Endodermal cell (in vitro differentiated cells): ENCODE measurements around the gene UGCG. TPM values are rescaled to one million over a fixed set of nuclear protein-coding genes. Genes with fewer than 3 reads are reported as not detected.

Source experiments
- DNase-seq: peaks from one replicate; pipeline ENCODE4 v3.0.0-alpha.2; 2017
- H3K27ac ChIP-seq: 2 replicates; pipeline ENCODE4 v1.5.1; 2013; ENCODE audit warnings: mild to moderate bottlenecking, low read depth, low read length, moderate library complexity
- H3K27me3 ChIP-seq: 2 replicates; pipeline ENCODE4 v1.6.1; 2013; ENCODE audit warnings: mild to moderate bottlenecking, low read length, moderate library complexity; ENCODE audit not compliant: insufficient read depth, control insufficient read depth, poor library complexity, severe bottlenecking
- H3K36me3 ChIP-seq: 2 replicates; pipeline ENCODE4 v1.7.0; 2013; ENCODE audit warnings: mild to moderate bottlenecking, low read length, moderate library complexity; ENCODE audit not compliant: control insufficient read depth, insufficient read depth
- H3K4me1 ChIP-seq: one replicate; pipeline ENCODE4 v1.7.0; 2013; ENCODE audit warnings: low read length; ENCODE audit not compliant: control insufficient read depth, insufficient read depth
- H3K4me3 ChIP-seq: 2 replicates; pipeline ENCODE4 v1.5.1; 2013; ENCODE audit warnings: mild to moderate bottlenecking, low read length, moderate library complexity
- H3K9ac ChIP-seq: 2 replicates; pipeline ENCODE4 v1.6.1; 2013; ENCODE audit warnings: mild to moderate bottlenecking, low read length, moderate library complexity; ENCODE audit not compliant: poor library complexity, severe bottlenecking; ENCODE audit errors: extremely low read depth
- H3K9me3 ChIP-seq: 2 replicates; pipeline ENCODE4 v1.6.1; 2013; ENCODE audit warnings: mild to moderate bottlenecking, low read length, moderate library complexity; ENCODE audit not compliant: control insufficient read depth
- H3K27ac Mint-ChIP-seq: 2 replicates; pipeline ENCODE4 v1.8.0; 2020; ENCODE audit warnings: mixed read lengths
- H3K27me3 Mint-ChIP-seq: 2 replicates; pipeline ENCODE4 v1.8.0; 2021; ENCODE audit warnings: mild to moderate bottlenecking, mixed read lengths; ENCODE audit not compliant: insufficient read depth
- H3K36me3 Mint-ChIP-seq: 2 replicates; pipeline ENCODE4 v1.8.0; 2020; ENCODE audit warnings: low read depth, mixed read lengths
- H3K4me1 Mint-ChIP-seq: 2 replicates; pipeline ENCODE4 v1.8.0; 2020; ENCODE audit warnings: mixed read lengths
- H3K4me3 Mint-ChIP-seq: 2 replicates; pipeline ENCODE4 v1.8.0; 2020; ENCODE audit warnings: mild to moderate bottlenecking, moderate library complexity, mixed read lengths
- H3K9me3 Mint-ChIP-seq: 2 replicates; pipeline ENCODE4 v1.8.0; 2020; ENCODE audit warnings: mild to moderate bottlenecking, mixed read lengths
- CTCF ChIP-seq: fragments of 200-600 bp; sonication (generic); conservative IDR thresholded peaks from 2 replicates; pipeline ENCODE4 v1.5.0; 2021; ENCODE audit warnings: antibody characterized with exemption, mild to moderate bottlenecking
- WGBS, 2 experiments: methylation state at CpG; one replicate each; pipeline versions ENCODE4 v1.1.5 to v1.1.7; 2013; ENCODE audit warnings: missing lambda C conversion rate in 2 of 2, mixed read lengths in 1 of 2; ENCODE audit not compliant: insufficient coverage in 1 of 2, insufficient read length in 1 of 2; 5-methylcytosine and 5-hydroxymethylcytosine counted together
- total RNA-seq, 2 donors: library from RNA; stranded (reverse); fragmentation: NEBNext Ultra II Directional in 1 of 2; extraction: Animal tissue kit (Norgen Biotek cat#: 25700) in 1 of 2; gene quantifications; 2 replicates in 1 of 2; 3 replicates in 1 of 2; pipeline ENCODE4 v1.2.1, GENCODE V29; 2021

Gene UGCG
- total RNA-seq, 2 donors from 2014 or later, result 20.0 to 22.4 TPM

- Histone ChIP-seq H3K4me1 (no peaks in the 10 kb centered on the region), H3K4me3 (no peak overlapping the region), H3K36me3 (peaks cover 49% of the 10 kb centered on the region), H3K27me3 (no peaks in the 10 kb centered on the region), H3K9me3 (no peaks in the 10 kb centered on the region), H3K27ac (no peak overlapping the region), H3K9ac (no peak overlapping the region)
- H3K36me3 Mint-ChIP-seq, result peaks cover 32% of the 10 kb centered on the region
- DNase-seq, result no peak
- H3K4me1 Mint-ChIP-seq, result peaks cover 7% of the 10 kb centered on the region
- H3K4me3 Mint-ChIP-seq, result no peak overlapping the region
- TF ChIP-seq CTCF, result no peak
- H3K27me3 Mint-ChIP-seq, result no peaks in the 10 kb centered on the region
- H3K27ac Mint-ChIP-seq, result no peak overlapping the region
- no peaks in the 10 kb centered on the region for H3K9me3 Mint-ChIP-seq
- WGBS, 2 experiments, result 87 to 95% methylated on average over 4 to 6 of the region's 6 CpGs
Observed at GRCh38 chr9:111926421-111926875, 29.8 kb downstream of the UGCG start.

- Mint-ChIP-seq H3K36me3 (peaks cover 42% of the 10 kb centered on the region), H3K27ac (no peak overlapping the region), H3K9me3 (no peaks in the 10 kb centered on the region), H3K4me1 (no peaks in the 10 kb centered on the region), H3K27me3 (no peaks in the 10 kb centered on the region), H3K4me3 (no peak overlapping the region)
- no peak for TF ChIP-seq CTCF
- no peak for DNase-seq
- Histone ChIP-seq H3K4me3 (no peak overlapping the region), H3K9me3 (no peaks in the 10 kb centered on the region), H3K9ac (no peak overlapping the region), H3K27ac (no peak overlapping the region), H3K4me1 (no peaks in the 10 kb centered on the region), H3K36me3 (peaks cover 51% of the 10 kb centered on the region), H3K27me3 (no peaks in the 10 kb centered on the region)
Observed at GRCh38 chr9:111928359-111928720, 31.7 kb downstream of the UGCG start.

- H3K9ac ChIP-seq, result no peak overlapping the region
- H3K9me3 ChIP-seq, result no peaks in the 10 kb centered on the region
- no peak overlapping the region for H3K4me3 Mint-ChIP-seq
- 100% methylated on average over 2 of the region's 2 CpGs for WGBS, 2 experiments
- H3K27me3 Mint-ChIP-seq, result peaks cover 1% of the 10 kb centered on the region
- H3K36me3 ChIP-seq, result peaks cover 35% of the 10 kb centered on the region
- no peak overlapping the region for H3K27ac ChIP-seq
- H3K36me3 Mint-ChIP-seq, result peaks cover 21% of the 10 kb centered on the region
- no peak overlapping the region for H3K27ac Mint-ChIP-seq
- no peak for TF ChIP-seq CTCF
- H3K27me3 ChIP-seq, result no peaks in the 10 kb centered on the region
- DNase-seq, result no peak
- H3K4me3 ChIP-seq, result no peak overlapping the region
- no peaks in the 10 kb centered on the region for H3K9me3 Mint-ChIP-seq
- H3K4me1 ChIP-seq, result no peaks in the 10 kb centered on the region
- H3K4me1 Mint-ChIP-seq, result no peaks in the 10 kb centered on the region
Observed at GRCh38 chr9:111934747-111935146, 38.1 kb downstream of the UGCG start.
